Caco-2 (cell line): ENCODE results near the gene CDK19. TPM values are rescaled to one million over a fixed set of nuclear protein-coding genes. Genes with fewer than 3 reads are reported as not detected.

Source experiments
- BruUV-seq: library from RNA; stranded (reverse); fragments of 400-500 nt; replicated peaks from 2 replicates; lab custom pipeline; 2021; lab: Mats Ljungman, UMichigan
- CTCF ChIA-PET: fragments of 300-600 bp; sonication (Branson Sonifier 250); formaldehyde crosslinking; loops from one replicate; lab custom pipeline; 2022; ENCODE audit warnings: antibody characterized with exemption; lab: Charles Lee
- POLR2A ChIA-PET: fragments of 300-600 bp; sonication (Branson Sonifier 250); formaldehyde crosslinking; loops from one replicate; lab custom pipeline; 2022; ENCODE audit warnings: antibody characterized with exemption; lab: Charles Lee
- DNase-seq, 2 experiments: peaks; one replicate each; pipeline versions ENCODE4 v3.0.0 to v3.0.0-alpha.2; 2020 to 2022
- H3K27me3 ChIP-seq: replicated peaks from 2 replicates; pipeline ENCODE4 v1.6.0; 2011; ENCODE audit warnings: low read length; ENCODE audit not compliant: control insufficient read depth, insufficient read depth
- H3K36me3 ChIP-seq: 2 replicates; pipeline ENCODE4 v1.5.1; 2011; ENCODE audit warnings: low read length; ENCODE audit not compliant: control insufficient read depth, insufficient read depth
- H3K4me1 ChIP-seq: fragments of 250-450 bp; sonication (Bioruptor Pico); 2 replicates; pipeline ENCODE4 v1.5.1; 2020; ENCODE audit warnings: mild to moderate bottlenecking
- H3K4me3 ChIP-seq: 2 replicates; pipeline ENCODE4 v1.5.1; 2011; ENCODE audit warnings: low read depth, mild to moderate bottlenecking, control low read depth, low read length
- H3K9me3 ChIP-seq: fragments of 250-450 bp; sonication (Bioruptor Pico); 2 replicates; pipeline ENCODE4 v1.5.1; 2020; ENCODE audit warnings: mild to moderate bottlenecking, moderate library complexity
- H3K27ac Mint-ChIP-seq: one replicate; pipeline ENCODE4 v1.8.0; 2022; ENCODE audit warnings: mixed read lengths; ENCODE audit not compliant: unreplicated experiment
- H3K27me3 Mint-ChIP-seq: one replicate; pipeline ENCODE4 v1.8.0; 2022; ENCODE audit warnings: mixed read lengths; ENCODE audit not compliant: insufficient read depth, unreplicated experiment
- H3K36me3 Mint-ChIP-seq: one replicate; pipeline ENCODE4 v1.8.0; 2022; ENCODE audit warnings: mild to moderate bottlenecking, mixed read lengths; ENCODE audit not compliant: insufficient read depth, unreplicated experiment
- H3K4me1 Mint-ChIP-seq: one replicate; pipeline ENCODE4 v1.8.0; 2022; ENCODE audit warnings: low read depth, mixed read lengths; ENCODE audit not compliant: unreplicated experiment
- H3K4me3 Mint-ChIP-seq: one replicate; pipeline ENCODE4 v1.8.0; 2022; ENCODE audit warnings: mild to moderate bottlenecking, moderate library complexity, mixed read lengths; ENCODE audit not compliant: unreplicated experiment
- H3K9me3 Mint-ChIP-seq: one replicate; pipeline ENCODE4 v1.8.0; 2022; ENCODE audit warnings: mixed read lengths; ENCODE audit not compliant: unreplicated experiment
- intact Hi-C: fragments of 100-400 bp; cut with micrococcal nuclease; formaldehyde crosslinking; loops from one replicate; pipeline ENCODE4 v1.10.0; 2022; ENCODE audit not compliant: unreplicated experiment
- total RNA-seq: library from RNA; stranded (reverse); gene quantifications from 2 replicates; pipeline ENCODE4 v1.2.3, GENCODE V29; 2022
- TF ChIP-seq, protein P1 (sequence below), 2 experiments: fragments of 200-600 bp in 1 of 2; IDR thresholded peaks; 1 replicate in 1 of 2; 2 replicates in 1 of 2; pipeline versions ENCODE4 v1.5.1 to v1.8.0; 2011 to 2022; ENCODE audit warnings: antibody characterized with exemption in 1 of 2, control low read depth in 1 of 2, inconsistent platforms in 1 of 2, low read depth in 1 of 2, low read length in 1 of 2, mild to moderate bottlenecking in 1 of 2, moderate library complexity in 1 of 2; ENCODE audit not compliant: insufficient read depth in 1 of 2, severe bottlenecking in 1 of 2, unreplicated experiment in 1 of 2

Gene CDK19
- total RNA-seq, 1 experiment from 2014 or later: 24.6 TPM

DNA sequence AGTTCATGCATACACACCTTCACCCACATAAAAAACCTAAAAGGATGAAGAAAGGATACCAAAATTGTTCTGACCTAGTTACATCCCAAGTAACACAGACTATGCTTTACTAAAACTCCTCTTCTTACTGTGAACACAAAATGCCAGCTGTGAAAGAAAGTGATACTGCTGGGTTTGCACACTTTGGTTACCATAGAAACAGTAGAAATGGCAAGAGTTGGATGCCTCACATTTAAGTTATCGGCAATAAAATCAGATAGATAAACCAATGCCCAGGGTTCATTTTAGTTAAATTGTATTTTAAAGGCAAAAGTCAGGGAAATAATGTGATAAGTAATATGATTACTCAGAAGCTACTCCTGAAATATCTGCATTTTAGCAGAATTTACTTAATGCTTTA lies 161.9 kb downstream of the CDK19 start:
- Histone ChIP-seq H3K27me3 (no peaks in the 10 kb centered on the region), H3K4me1 (peaks cover 13% of the 10 kb centered on the region; the same call in 1 of the 2 replicates), H3K36me3 (0 out of 2 replicates have a peak, but pooled peaks cover 1% of the 10 kb centered on the region), H3K4me3 (no peak overlapping the region), H3K9me3 (no peaks in the 10 kb centered on the region)
- no peak for DNase-seq
- TF ChIP-seq, protein P1, sequence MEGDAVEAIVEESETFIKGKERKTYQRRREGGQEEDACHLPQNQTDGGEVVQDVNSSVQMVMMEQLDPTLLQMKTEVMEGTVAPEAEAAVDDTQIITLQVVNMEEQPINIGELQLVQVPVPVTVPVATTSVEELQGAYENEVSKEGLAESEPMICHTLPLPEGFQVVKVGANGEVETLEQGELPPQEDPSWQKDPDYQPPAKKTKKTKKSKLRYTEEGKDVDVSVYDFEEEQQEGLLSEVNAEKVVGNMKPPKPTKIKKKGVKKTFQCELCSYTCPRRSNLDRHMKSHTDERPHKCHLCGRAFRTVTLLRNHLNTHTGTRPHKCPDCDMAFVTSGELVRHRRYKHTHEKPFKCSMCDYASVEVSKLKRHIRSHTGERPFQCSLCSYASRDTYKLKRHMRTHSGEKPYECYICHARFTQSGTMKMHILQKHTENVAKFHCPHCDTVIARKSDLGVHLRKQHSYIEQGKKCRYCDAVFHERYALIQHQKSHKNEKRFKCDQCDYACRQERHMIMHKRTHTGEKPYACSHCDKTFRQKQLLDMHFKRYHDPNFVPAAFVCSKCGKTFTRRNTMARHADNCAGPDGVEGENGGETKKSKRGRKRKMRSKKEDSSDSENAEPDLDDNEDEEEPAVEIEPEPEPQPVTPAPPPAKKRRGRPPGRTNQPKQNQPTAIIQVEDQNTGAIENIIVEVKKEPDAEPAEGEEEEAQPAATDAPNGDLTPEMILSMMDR (IDR thresholded peaks at IDR 0.05; ENCODE audit: insufficient read depth in 1 of 2, low read depth in 1 of 2, low read length in 1 of 2, severe bottlenecking in 1 of 2, unreplicated experiment in 1 of 2): no peak
- Mint-ChIP-seq H3K9me3 (no peaks in the 10 kb centered on the region), H3K4me3 (no peak overlapping the region), H3K27me3 (no peaks in the 10 kb centered on the region), H3K36me3 (peaks cover under 1% of the 10 kb centered on the region), H3K27ac (no peak overlapping the region), H3K4me1 (peaks cover 16% of the 10 kb centered on the region)
- ChIA-PET POLR2A (no interaction called here), CTCF (no interaction called here)
- BruUV-seq: no TSS peak
- intact Hi-C loops: no loop called here

DNA sequence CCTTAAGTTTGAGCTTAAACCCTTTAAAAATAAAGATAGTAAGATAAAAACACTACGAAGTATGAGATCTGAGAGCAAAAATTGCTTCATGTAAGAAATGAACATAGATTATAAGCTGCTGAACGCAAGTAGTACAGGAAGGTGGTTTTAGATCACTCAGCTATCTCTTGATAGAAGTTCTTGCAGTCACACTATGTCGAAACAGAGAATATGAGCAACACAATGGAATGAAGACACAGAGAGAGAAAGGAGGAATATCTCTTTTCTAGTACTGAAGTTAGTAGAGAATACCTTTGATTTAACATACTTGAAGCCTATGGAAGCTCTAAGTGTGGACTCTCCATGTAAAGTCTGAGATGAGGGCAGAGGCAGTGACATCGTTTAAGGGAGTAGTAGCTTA lies 162.7 kb downstream of the CDK19 start:
- Mint-ChIP-seq H3K36me3 (no peaks in the 10 kb centered on the region), H3K9me3 (no peaks in the 10 kb centered on the region), H3K27me3 (no peaks in the 10 kb centered on the region), H3K4me3 (no peak overlapping the region), H3K4me1 (peaks cover 16% of the 10 kb centered on the region), H3K27ac (no peak overlapping the region)
- Histone ChIP-seq H3K9me3 (no peaks in the 10 kb centered on the region), H3K36me3 (no peaks in the 10 kb centered on the region), H3K4me3 (no peak overlapping the region), H3K27me3 (no peaks in the 10 kb centered on the region), H3K4me1 (peaks cover 13% of the 10 kb centered on the region; the same call in 1 of the 2 replicates)
- ChIA-PET CTCF (no interaction called here), POLR2A (no interaction called here)
- BruUV-seq: no TSS peak
- intact Hi-C loops: no loop called here
- no peak for DNase-seq
- TF ChIP-seq, protein P1 (IDR thresholded peaks at IDR 0.05; ENCODE audit: insufficient read depth in 1 of 2, low read depth in 1 of 2, low read length in 1 of 2, severe bottlenecking in 1 of 2, unreplicated experiment in 1 of 2): no peak

DNA sequence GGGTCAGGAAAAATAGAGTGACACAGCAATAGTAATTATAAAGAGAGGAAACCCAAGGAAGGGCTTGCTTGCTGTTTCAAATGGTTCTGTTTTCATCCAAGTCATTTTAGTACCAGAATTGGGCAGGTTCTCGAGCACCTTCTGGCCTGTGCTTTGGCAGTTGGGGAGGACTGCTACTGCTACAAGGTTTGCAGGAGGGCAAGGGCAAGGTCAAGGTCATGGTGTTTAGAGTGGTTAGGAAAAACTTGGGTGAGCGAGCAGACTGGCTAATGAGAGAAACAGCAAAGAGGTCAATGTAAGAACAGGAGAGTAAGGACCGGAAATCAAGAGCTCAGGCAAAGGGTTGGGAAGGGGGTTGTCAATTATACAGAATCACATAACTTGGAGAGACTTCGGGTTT lies 164.5 kb downstream of the CDK19 start:
- no peaks in the 10 kb centered on the region for H3K9me3 ChIP-seq
- H3K27ac Mint-ChIP-seq: no peak overlapping the region
- no peaks in the 10 kb centered on the region for H3K27me3 ChIP-seq
- CTCF ChIA-PET: no interaction called here
- intact Hi-C loops: no loop called here
- no peaks in the 10 kb centered on the region for H3K36me3 Mint-ChIP-seq
- H3K27me3 Mint-ChIP-seq: no peaks in the 10 kb centered on the region
- BruUV-seq: no TSS peak
- H3K9me3 Mint-ChIP-seq: no peaks in the 10 kb centered on the region
- TF ChIP-seq, protein P1 (IDR thresholded peaks at IDR 0.05; ENCODE audit: insufficient read depth in 1 of 2, low read depth in 1 of 2, low read length in 1 of 2, severe bottlenecking in 1 of 2, unreplicated experiment in 1 of 2): no peak
- peaks cover 13% of the 10 kb centered on the region; the same call in 1 of the 2 replicates for H3K4me1 ChIP-seq
- H3K36me3 ChIP-seq: 0 out of 2 replicates have a peak, but pooled peaks cover 2% of the 10 kb centered on the region
- no peak for DNase-seq
- peaks cover 15% of the 10 kb centered on the region for H3K4me1 Mint-ChIP-seq
- no peak overlapping the region for H3K4me3 ChIP-seq
- no peak overlapping the region for H3K4me3 Mint-ChIP-seq
- POLR2A ChIA-PET: no interaction called here
